Measurements from ENCODE around the gene MED12L.

The MED12L gene

GRCh38 chr3:151329363-151329762, 243.9 kb downstream of the MED12L start, which contains the start of gene P2RY13:
Gene P2RY13 (minus strand): TSS chr3:151329549. CDS start chr3:151329528, 21 bp downstream.
- no peak for DNase-seq (ENCODE audit: low read depth)
- TF ChIP-seq MAX (IDR thresholded peaks at IDR 0.05; ENCODE audit: low read depth, low read length) (no peak), POLR2A (IDR thresholded peaks at IDR 0.05; ENCODE audit: extremely low read depth, insufficient read length) (no peak), CTCF (IDR thresholded peaks at IDR 0.05; ENCODE audit: low read depth, low read length) (no peak), MYC (IDR thresholded peaks at IDR 0.05; ENCODE audit: low read depth, low read length) (no peak)
- H3K4me3 ChIP-seq (ENCODE audit: low read depth, low read length), result no peak within 1 kb of the TSS

- no peak for DNase-seq (ENCODE audit: low read depth)
- no peak for TF ChIP-seq MYC (IDR thresholded peaks at IDR 0.05; ENCODE audit: low read depth, low read length)
- TF ChIP-seq POLR2A (IDR thresholded peaks at IDR 0.05; ENCODE audit: extremely low read depth, insufficient read length), result no peak
- TF ChIP-seq MAX (IDR thresholded peaks at IDR 0.05; ENCODE audit: low read depth, low read length), result no peak
- TF ChIP-seq CTCF (IDR thresholded peaks at IDR 0.05; ENCODE audit: low read depth, low read length), result no peak
- H3K4me3 ChIP-seq (ENCODE audit: low read depth, low read length), result no peak overlapping the region
Measured at GRCh38 chr3:151330379-151330778, 244.9 kb downstream of the MED12L start.

GRCh38 chr3:151330899-151331298, 245.4 kb downstream of the MED12L start:
- peak; percentile 41 for DNase-seq (ENCODE audit: low read depth)
- TF ChIP-seq MAX (IDR thresholded peaks at IDR 0.05; ENCODE audit: low read depth, low read length) (no peak), MYC (IDR thresholded peaks at IDR 0.05; ENCODE audit: low read depth, low read length) (no peak), POLR2A (IDR thresholded peaks at IDR 0.05; ENCODE audit: extremely low read depth, insufficient read length) (no peak), CTCF (IDR thresholded peaks at IDR 0.05; ENCODE audit: low read depth, low read length) (no peak)

GRCh38 chr3:151331696-151332095, 246.2 kb downstream of the MED12L start:
- DNase-seq (ENCODE audit: low read depth), result no peak
- H3K4me3 ChIP-seq (ENCODE audit: low read depth, low read length), result no peak overlapping the region
- no peak for TF ChIP-seq MYC (IDR thresholded peaks at IDR 0.05; ENCODE audit: low read depth, low read length)
- no peak for TF ChIP-seq POLR2A (IDR thresholded peaks at IDR 0.05; ENCODE audit: extremely low read depth, insufficient read length)
- TF ChIP-seq MAX (IDR thresholded peaks at IDR 0.05; ENCODE audit: low read depth, low read length), result no peak
- TF ChIP-seq CTCF (IDR thresholded peaks at IDR 0.05; ENCODE audit: low read depth, low read length), result no peak

More at GRCh38 chr3:151330899-151331298, 245.4 kb downstream of the MED12L start:
- H3K4me3 ChIP-seq (ENCODE audit: low read depth, low read length), result no peak overlapping the region

GRCh38 chr3:151345859-151346258, 260.4 kb downstream of the MED12L start:
- H3K4me3 ChIP-seq (ENCODE audit: low read depth, low read length), result no peak overlapping the region
- DNase-seq (ENCODE audit: low read depth), result no peak
- TF ChIP-seq MYC (IDR thresholded peaks at IDR 0.05; ENCODE audit: low read depth, low read length), result no peak

GRCh38 chr3:151346292-151346691, 260.8 kb downstream of the MED12L start:
- H3K4me3 ChIP-seq (ENCODE audit: low read depth, low read length), result no peak overlapping the region
- TF ChIP-seq CTCF (IDR thresholded peaks at IDR 0.05; ENCODE audit: low read depth, low read length), result no peak
- 0 out of 2 replicates have a peak, but pooled peaks have one; percentile 6 for TF ChIP-seq MYC (IDR thresholded peaks at IDR 0.05; ENCODE audit: low read depth, low read length)
- peak; percentile 74 for TF ChIP-seq MAX (IDR thresholded peaks at IDR 0.05; ENCODE audit: low read depth, low read length)
- TF ChIP-seq POLR2A (IDR thresholded peaks at IDR 0.05; ENCODE audit: extremely low read depth, insufficient read length), result no peak
- DNase-seq (ENCODE audit: low read depth), result peak; percentile 86

All from NB4 (cell line).